HG03457 (cell line): ENCODE data around the gene AHDC1.

ENCODE experiments used
- ATAC-seq: cut with Tn5 transposase; IDR thresholded peaks from one replicate; pipeline ENCODE4 v1.9.1; 2021; ENCODE audit warnings: moderate number of reproducible peaks; ENCODE audit not compliant: unreplicated experiment

AHDC1 gene

DNA sequence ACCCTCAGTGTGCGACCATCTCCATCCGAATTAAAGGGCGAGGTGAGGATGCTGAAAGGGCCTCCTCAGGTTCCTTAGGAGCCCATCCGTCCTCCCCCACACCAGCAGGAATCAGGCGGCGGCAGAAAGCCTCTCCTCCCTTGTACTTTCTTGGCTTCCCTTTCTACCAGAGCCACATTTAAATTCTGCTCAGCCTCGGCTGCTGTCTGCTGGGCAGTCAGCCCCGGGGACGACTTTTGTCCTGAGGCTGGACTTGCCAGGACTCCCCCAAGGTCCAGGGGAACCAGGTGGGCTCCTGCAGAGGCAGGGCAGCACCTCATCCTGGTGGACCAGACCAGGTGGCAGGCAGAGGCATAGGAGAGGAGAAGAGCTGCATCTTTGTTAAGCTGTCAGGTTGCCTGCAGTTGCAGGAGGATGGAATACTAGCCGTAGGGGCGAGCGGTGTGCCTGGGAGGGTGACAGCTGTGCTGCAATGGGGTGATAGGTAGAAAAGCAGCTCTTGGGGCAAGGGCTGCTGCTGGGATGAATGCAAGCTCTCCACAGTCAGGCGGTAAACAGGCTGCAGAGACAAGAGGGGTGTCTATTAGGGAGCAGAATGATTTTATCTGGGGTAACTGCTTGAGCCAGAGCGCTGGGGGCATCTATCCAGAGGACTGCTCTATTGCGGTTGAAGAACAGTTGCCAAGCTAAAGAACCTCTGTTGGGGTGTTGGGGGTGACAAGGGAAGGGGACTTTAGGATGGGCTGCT lies 67.8 kb downstream of the AHDC1 start:
- no peak for ATAC-seq

- no peak for ATAC-seq
Observed at GRCh38 chr1:27535386-27535785, 68.6 kb downstream of the AHDC1 start.

- ATAC-seq, result no peak
Observed at GRCh38 chr1:27531959-27532685, 71.8 kb downstream of the AHDC1 start.

DNA sequence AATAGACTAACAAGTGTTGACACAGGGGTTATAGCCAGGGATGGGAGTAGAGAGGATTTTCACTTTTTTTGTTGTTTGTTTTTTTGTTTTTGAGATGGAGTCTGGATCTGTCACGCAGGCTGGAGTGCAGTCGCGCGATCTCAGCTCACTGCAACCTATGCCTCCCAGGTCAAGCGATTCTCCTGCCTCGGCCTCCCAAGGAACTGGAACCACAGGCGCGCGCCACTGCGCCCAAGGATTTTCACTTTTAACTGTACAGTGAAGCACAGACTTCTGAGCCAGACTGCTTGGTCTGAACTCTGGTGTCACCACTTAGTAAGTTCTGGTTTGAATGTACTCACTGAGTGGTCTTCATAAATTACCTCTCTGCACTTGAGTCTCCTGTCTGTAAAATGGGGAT lies 73.8 kb downstream of the AHDC1 start:
- no peak for ATAC-seq

GRCh38 chr1:27529704-27530018 lies 74.3 kb downstream of the AHDC1 start:
- ATAC-seq, result no peak

DNA sequence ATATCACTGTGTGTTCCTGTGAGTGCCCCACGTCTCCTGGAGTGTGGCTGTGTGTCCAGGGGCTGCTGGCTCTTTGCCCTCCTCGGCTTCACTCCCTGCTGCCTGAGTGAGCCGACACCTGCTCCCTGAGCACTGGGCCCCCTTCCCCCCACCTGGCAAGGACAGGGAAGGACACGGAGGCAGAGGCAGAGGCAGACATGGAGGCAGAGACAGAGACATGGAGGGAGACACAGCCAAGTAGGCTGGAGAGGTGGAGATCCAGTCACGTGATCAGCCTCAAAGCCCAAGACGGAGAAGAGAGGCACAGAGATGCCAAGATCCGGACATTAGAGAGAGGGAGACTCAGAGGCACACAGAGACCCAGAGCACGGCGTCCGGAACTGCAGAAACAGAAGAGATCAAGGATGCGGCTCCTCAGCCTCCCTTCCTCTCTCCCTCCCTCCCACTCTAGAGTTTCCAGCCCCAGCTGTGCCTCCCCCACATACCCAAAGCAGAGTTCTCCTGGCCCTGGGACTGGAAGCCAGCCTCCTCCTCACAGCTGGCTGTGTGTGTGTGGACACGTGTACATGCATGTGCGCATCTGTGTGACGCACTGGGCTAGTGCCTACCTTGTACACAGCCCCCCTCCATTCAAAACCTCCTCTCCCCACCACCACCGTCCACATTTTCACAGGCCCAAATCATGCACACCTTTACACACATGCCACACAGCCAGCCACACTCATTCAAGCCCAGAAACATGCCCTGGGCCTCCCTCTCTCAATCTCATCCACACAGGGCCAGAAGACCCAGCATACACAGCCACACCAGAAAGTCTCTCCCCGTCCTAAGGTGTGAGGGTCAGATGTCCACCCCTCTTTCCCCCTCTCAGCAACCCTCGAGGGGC lies 74.9 kb downstream of the AHDC1 start:
- ATAC-seq, result no peak

DNA sequence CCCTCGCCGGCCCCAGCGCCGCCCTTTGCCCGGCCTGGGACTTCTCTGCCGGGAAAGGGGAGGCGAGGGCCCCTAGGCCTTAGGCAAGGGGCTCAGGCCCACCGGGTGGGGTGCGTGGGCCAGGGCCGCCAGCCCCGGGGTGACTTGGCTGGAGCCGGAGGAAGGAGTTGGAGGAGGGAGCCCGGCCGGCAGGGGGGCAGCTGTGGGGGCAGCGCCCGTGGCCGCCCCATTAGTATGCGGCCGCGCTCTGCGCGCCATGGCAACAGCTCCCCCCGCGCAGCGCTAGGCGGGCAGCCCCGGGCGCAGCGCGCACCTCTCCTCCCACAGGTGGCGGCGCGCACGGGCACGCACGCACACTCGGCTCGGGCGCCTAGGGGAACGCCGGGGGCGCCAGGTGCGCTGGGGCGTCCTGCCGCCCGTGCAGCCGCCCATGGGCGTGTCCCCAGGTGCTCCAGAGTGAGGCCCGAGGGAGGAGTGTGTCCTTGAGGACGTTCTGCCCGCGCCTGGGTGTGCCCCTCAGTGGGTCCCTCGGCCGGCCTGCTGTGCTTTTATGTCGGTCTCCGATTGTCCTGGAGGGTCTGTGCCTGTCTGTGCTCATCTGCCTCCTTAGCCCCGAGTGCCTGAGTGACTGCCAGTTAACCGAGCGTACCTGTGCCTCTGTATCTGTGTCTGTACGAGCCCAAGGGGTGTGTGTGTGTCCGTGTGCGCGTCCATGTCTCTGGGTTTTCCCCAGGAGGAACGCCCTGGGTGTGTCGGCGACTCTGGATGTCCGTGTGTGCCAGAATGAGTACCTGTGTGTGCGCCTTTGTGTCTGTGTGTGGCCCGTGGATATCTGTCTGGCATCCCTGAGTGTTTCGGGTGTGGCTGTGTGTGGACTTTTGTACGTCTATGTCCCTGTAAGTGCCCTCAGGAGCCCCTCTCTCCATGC lies 75.8 kb downstream of the AHDC1 start:
- ATAC-seq, result no peak

- no peak for ATAC-seq
Observed at GRCh38 chr1:27527223-27527889, 76.6 kb downstream of the AHDC1 start.

DNA sequence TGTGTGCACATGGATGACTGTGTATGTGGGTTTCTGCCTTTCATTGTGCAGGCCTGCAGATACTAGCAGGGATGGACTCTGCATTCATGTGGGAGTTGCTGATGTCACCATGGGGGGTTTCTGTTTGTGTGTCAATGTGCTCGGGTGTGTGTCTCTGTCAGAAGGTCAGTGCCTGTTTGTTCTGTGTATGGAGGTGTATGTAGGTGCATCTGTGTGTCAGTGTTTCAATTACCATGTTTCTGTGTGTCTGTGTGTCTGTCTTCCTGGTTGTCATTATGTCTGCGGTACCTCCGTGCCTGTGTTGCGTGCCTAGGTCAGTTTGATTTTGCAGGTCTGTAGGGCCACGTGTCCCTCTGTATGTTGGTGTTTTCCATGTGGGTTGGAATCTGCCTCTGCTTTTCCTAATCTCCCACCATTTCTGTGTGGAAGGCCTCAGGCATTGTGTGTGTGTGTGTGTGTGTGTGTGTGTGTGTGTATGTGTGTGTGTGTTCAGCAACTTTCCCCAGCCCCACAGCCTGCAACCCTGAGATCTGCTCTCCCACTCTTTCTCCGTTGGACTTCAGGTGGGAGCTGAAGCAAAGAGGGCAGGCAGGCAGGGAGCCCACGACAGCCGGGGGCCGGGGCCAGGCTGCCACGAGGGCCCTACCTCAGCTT lies 77.2 kb downstream of the AHDC1 start:
- ATAC-seq, result no peak

DNA sequence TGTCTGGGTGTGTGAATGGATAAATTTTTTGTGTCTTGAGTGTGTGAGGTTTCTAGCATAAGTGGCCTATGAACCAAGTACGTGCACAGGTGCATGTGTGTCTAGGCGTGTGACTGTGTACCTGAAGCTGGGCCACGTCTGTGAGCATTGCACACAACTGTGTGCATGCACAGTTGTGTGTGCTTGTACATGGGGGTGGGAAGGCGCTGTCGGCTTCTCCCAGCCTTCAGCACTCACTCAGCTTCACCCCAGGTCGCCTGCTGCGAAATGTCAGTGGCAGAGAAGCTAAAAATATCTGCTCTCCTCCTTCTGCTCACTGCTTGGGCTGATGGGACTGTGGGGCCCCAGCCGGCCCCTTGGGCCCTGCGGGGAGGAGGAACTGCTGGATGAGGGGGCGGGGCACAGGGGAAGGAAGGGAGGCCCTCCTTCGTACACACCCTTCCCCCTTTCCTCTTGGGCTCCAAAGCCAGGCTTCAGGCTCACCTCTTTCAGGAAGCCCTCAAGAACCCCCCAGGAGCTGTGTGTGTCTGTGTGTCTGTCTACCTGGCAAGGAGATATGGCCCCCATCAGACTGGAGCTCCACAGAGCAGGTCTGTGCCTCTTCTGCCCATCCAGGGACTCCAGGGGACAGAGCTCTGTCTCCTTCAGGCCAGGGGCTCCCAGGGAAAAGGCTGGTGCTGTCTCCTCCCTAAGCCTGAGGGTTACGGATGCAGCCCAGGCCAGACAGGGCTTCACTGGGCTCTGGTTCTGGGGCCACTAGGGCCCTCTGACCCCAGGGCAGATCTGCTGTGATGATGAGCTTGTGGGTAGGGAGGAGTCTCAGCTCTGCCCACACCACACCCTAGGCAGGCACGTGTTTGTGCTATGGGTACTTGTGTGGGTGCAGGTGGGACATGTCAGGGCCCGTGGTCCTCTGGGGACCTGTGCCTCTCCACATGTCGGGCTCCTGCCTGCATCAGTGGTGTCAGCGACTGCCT lies 78.4 kb downstream of the AHDC1 start:
- no peak for ATAC-seq

GRCh38 chr1:27523337-27524020 lies 80.5 kb downstream of the AHDC1 start:
- no peak for ATAC-seq

- ATAC-seq, result no peak
Observed at GRCh38 chr1:27522432-27523336, 81.3 kb downstream of the AHDC1 start.

DNA sequence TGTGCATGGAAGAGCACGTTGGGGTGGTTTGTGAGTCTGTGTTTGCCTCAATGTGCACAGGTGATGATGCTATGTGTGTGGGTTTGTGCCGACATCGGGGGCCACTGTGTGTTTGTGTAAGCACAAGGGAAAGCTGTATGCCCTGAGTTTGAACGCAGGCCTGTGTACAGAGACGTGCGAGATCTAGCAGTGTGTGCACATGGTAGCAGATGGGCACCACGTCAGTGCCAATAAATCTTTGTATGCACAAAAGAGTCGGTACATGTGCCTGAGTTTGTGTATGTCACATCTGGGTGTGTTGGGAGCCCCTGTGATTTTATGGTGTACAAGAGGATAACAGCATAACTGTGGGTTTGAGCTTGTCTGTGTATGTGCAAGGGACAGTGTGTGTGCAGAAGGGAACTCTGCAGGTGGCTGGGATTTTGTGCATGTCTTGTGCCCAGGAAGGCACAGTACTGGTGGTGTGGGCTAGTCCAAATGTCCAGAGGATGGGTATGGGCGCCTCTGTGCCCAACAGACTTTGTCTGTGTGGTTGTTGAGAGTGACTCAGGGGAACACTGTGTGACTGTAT lies 82.0 kb downstream of the AHDC1 start:
- no peak for ATAC-seq

DNA sequence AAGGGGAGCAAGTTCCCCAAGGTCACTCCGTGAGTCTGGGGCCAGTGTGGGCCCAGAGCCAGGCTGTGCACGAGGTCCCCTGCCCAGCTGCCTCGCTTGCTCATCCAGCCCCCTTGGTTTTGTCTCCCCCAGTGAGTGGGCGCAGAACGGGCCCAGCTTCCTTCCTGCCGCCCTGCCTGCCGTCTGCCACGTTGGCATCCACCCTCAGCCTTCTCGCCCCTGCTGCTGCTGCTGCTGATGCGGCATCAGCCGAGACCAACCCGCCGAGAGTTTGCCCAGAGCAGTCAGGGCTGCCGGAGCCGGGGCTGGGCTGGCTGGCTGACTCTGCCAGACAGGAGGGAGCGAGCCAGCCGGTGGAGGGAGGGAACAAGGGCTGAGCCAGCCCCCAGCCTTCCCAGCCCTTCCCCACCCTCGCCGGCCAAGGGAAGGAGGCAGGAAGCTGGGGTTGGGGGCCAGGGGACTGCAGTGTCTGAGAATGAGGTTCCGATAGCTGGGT lies 82.6 kb downstream of the AHDC1 start:
- no peak for ATAC-seq

- no peak for ATAC-seq
Observed at GRCh38 chr1:27520651-27521050, 83.3 kb downstream of the AHDC1 start.
